Suprapubic skin (tissue), 4 donors: ENCODE results near the gene PCGF6. TPM values are rescaled to one million over a fixed set of nuclear protein-coding genes. Genes with fewer than 3 reads are reported as not detected.
"Not testable (repeated sequence)": the region's sequence is repeated elsewhere in the genome, so short reads cannot be mapped to it uniquely, and the experiment has no call there.

ENCODE experiments used
- DNase-seq, 2 donors: peaks; one replicate each; pipeline ENCODE4 v3.0.0-alpha.2; 2019; ENCODE audit warnings: low spot score in 2 of 2
- H3K27ac ChIP-seq: fragments of 200-600 bp; sonication (generic); one replicate; pipeline ENCODE4 v1.5.1; 2019
- H3K27me3 ChIP-seq: fragments of 200-600 bp; sonication (generic); one replicate; pipeline ENCODE4 v1.5.1; 2019
- H3K36me3 ChIP-seq: fragments of 200-600 bp; sonication (generic); one replicate; pipeline ENCODE4 v1.5.1; 2019
- H3K4me1 ChIP-seq: fragments of 200-600 bp; sonication (generic); one replicate; pipeline ENCODE4 v1.5.1; 2019
- H3K4me3 ChIP-seq: fragments of 200-600 bp; sonication (generic); one replicate; pipeline ENCODE4 v1.5.1; 2019; ENCODE audit warnings: mild to moderate bottlenecking
- H3K9me3 ChIP-seq: fragments of 200-600 bp; sonication (generic); one replicate; pipeline ENCODE4 v1.5.1; 2019
- EP300 ChIP-seq: sonication (generic); formaldehyde crosslinking; IDR thresholded peaks from one replicate; pipeline ENCODE4 v1.6.1; 2017; ENCODE audit warnings: antibody characterized with exemption
- POLR2A ChIP-seq, 2 donors: fragments of 450-650 bp; IDR thresholded peaks; one replicate each; pipeline ENCODE4 v1.6.1; 2017; ENCODE audit warnings: antibody characterized with exemption in 2 of 2, mild to moderate bottlenecking in 2 of 2, moderate library complexity in 2 of 2
- POLR2AphosphoS5 ChIP-seq, 3 donors: sonication (generic); formaldehyde crosslinking; IDR thresholded peaks; one replicate each; pipeline ENCODE4 v1.6.1; 2017; ENCODE audit warnings: antibody characterized with exemption in 3 of 3
- WGBS: methylation state at CpG from one replicate; pipeline ENCODE4 v1.1.5; 2018; 5-methylcytosine and 5-hydroxymethylcytosine counted together
- total RNA-seq, 4 donors: library from RNA; depleted of rRNA; stranded (reverse); fragments of >200 nt; gene quantifications; one replicate each; pipeline ENCODE4 v1.1.0, GENCODE V29; 2016
- TF ChIP-seq, protein P1 (sequence below), 2 donors: fragments of 200-600 bp in 1 of 2; fragments of 450-650 bp in 1 of 2; sonication (generic) in 1 of 2; IDR thresholded peaks; one replicate each; pipeline ENCODE4 v1.5.1; 2016 to 2019; ENCODE audit warnings: antibody characterized with exemption in 2 of 2, mild to moderate bottlenecking in 1 of 2, moderate library complexity in 1 of 2

Gene PCGF6
- total RNA-seq, 4 donors from 2014 or later, result 2.6 to 7.2 (median 4.9) TPM

DNA sequence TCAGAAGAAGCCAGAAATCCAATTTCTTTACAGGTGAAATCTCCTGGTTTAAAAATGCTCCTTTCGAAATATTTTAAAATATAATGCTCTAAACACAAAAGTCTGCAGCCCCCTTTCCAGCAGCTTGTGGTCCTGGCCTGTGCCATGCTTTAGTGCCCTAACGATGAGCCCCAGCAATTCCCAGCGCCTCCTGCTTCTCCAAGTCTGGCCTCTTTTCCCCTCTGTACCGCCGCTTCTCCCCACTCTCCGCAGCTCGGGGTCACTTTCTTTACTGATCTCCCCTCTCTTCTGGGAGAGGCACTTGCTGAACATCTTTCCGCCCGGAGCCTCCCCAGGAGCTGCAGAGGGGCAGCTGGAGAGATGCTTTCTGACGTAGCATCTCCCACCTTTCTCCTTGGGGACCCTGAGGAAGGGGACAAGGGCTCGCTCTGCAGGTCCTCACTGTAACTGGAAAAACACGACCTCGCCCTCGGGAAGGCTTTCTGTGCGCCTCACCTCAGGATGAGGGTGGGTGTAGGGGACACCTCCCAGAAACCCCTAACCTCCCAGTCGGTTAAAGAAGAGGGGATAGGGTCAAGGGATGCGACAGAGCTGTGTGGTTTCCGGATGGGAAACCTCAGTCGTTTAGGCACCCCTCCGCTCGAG lies 74.6 kb downstream of the PCGF6 start:
- Histone ChIP-seq H3K4me1 (peaks cover 18% of the 10 kb centered on the region), H3K36me3 (no peaks in the 10 kb centered on the region), H3K9me3 (no peaks in the 10 kb centered on the region), H3K4me3 (peak overlapping the region; percentile 35), H3K27ac (no peak overlapping the region), H3K27me3 (peaks cover 65% of the 10 kb centered on the region)
- 12% methylated on average over 21 of the region's 21 CpGs for WGBS
- DNase-seq, result no peak
- TF ChIP-seq, protein P1, sequence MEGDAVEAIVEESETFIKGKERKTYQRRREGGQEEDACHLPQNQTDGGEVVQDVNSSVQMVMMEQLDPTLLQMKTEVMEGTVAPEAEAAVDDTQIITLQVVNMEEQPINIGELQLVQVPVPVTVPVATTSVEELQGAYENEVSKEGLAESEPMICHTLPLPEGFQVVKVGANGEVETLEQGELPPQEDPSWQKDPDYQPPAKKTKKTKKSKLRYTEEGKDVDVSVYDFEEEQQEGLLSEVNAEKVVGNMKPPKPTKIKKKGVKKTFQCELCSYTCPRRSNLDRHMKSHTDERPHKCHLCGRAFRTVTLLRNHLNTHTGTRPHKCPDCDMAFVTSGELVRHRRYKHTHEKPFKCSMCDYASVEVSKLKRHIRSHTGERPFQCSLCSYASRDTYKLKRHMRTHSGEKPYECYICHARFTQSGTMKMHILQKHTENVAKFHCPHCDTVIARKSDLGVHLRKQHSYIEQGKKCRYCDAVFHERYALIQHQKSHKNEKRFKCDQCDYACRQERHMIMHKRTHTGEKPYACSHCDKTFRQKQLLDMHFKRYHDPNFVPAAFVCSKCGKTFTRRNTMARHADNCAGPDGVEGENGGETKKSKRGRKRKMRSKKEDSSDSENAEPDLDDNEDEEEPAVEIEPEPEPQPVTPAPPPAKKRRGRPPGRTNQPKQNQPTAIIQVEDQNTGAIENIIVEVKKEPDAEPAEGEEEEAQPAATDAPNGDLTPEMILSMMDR (IDR thresholded peaks at IDR 0.05), result no peak
- TF ChIP-seq POLR2AphosphoS5 (IDR thresholded peaks at IDR 0.05), result no peak
- no peak for TF ChIP-seq EP300

DNA sequence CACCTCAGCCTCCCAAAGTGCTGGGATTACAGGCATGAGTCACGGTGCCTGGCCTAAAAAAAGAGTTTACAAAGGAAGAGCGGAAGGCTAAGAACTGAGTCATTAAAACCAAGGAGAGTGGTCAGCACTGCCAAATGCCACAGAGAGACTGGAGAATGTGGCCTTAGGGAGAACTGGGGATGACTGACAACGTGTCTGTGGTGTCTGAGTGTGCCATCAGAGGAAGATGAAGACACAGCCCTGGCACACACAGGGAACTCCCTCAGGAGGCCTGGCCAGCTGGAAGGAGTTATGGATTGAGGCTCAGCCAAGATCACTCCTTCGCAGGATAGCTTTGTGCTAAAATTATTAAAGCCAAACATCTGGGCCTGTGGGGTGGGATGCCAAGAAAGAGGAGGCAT lies 77.9 kb downstream of the PCGF6 start:
- H3K27me3 ChIP-seq, result peaks cover 37% of the 10 kb centered on the region
- peak; percentile 68 to 79 for DNase-seq
- TF ChIP-seq POLR2A (IDR thresholded peaks at IDR 0.05) (no peak), POLR2AphosphoS5 (IDR thresholded peaks at IDR 0.05) (no peak), EP300 (no peak)
- TF ChIP-seq, protein P1 (IDR thresholded peaks at IDR 0.05), result no peak

DNA sequence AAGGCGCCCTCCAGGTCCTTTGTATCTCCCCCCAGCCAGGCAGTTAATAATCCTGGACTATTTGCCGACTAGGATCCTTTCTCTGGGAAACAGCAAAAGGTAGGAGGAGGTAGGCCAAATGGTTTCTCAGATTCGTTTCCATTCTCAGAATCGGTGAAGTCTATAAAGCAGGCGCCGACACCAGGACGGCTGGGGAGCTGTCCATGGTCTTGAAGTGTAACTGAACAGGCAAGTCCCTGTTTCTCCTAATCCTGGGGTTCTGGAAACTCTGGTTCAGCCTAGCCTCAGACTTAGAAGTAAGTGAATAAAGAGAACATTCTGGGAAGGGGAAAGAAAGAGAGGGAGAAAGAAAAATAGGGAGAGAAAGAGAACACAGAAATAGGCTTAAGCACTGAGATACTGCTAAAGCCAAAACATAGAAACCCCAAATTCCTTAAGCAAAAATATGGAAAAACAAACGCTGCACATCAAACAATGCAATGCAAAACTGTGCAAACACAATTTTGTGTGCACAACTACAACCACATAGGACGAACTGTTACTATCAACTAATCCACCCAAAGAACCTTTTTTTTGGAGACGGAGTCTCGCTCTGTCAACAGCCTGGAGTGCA lies 85.1 kb downstream of the PCGF6 start:
- no peak overlapping the region for H3K4me3 ChIP-seq
- 28% methylated on average over 11 of the region's 11 CpGs for WGBS
- no peak for DNase-seq
- H3K9me3 ChIP-seq, result no peaks in the 10 kb centered on the region
- no peaks in the 10 kb centered on the region for H3K36me3 ChIP-seq
- H3K27ac ChIP-seq, result no peak overlapping the region
- no peaks in the 10 kb centered on the region for H3K4me1 ChIP-seq
- H3K27me3 ChIP-seq, result peaks cover 49% of the 10 kb centered on the region
- TF ChIP-seq, protein P1 (IDR thresholded peaks at IDR 0.05), result no peak
- no peak for TF ChIP-seq EP300
- TF ChIP-seq POLR2AphosphoS5 (IDR thresholded peaks at IDR 0.05), result no peak
- TF ChIP-seq POLR2A (IDR thresholded peaks at IDR 0.05), result no peak

More for the DNA sequence above, 77.9 kb downstream of the PCGF6 start:
- peaks cover 17% of the 10 kb centered on the region for H3K4me1 ChIP-seq
- no peaks in the 10 kb centered on the region for H3K36me3 ChIP-seq
- 8% methylated on average over 4 of the region's 4 CpGs for WGBS
- no peak overlapping the region for H3K27ac ChIP-seq
- no peak overlapping the region for H3K4me3 ChIP-seq
- no peaks in the 10 kb centered on the region for H3K9me3 ChIP-seq

DNA sequence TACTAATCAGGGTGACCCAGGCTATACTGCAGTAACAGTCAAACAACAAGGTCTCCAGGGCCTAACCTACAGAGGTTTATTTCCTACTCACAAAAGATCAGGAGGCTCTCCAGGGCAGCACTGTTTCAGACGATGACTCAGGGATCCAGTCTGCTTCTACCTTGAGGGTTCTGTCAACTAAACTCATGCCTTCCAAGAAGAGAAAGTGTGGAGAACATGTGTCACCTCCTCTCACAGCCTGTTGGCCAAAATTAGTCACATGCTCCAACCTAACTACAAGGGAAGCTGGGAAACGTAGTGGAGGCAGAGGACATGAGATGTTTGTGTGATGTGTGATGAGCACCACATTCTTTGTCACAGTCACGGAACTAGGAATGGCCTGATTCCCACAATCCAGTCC lies 88.7 kb downstream of the PCGF6 start:
- Histone ChIP-seq H3K4me1 (no peaks in the 10 kb centered on the region), H3K27ac (no peak overlapping the region), H3K4me3 (no peak overlapping the region), H3K36me3 (no peaks in the 10 kb centered on the region), H3K27me3 (peaks cover 39% of the 10 kb centered on the region), H3K9me3 (no peaks in the 10 kb centered on the region)
- WGBS, result 73% methylated on average over 3 of the region's 3 CpGs
- TF ChIP-seq EP300, result no peak
- no peak for TF ChIP-seq POLR2A (IDR thresholded peaks at IDR 0.05)
- TF ChIP-seq, protein P1 (IDR thresholded peaks at IDR 0.05), result no peak
- no peak for TF ChIP-seq POLR2AphosphoS5 (IDR thresholded peaks at IDR 0.05)
- DNase-seq, result no peak

DNA sequence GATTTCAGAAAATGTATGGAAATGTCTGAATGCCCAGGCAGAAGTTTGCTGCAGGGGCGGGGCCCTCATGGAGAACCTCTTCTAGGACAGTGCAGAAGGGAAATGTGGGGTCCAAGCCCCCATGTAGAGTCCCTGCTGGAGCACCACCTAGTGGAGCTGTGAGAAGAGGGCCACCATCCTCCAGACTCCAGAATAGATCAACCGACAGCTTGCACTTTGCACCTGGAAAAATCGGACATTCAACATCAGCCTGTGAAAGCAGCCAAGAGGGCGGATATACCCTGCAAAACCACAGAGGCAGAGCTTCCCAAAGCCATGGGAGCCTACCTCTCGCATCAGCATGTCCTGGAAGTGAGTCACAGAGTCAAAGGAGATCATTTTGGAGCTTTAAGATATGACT lies 91.0 kb downstream of the PCGF6 start:
- no peaks in the 10 kb centered on the region for H3K9me3 ChIP-seq
- TF ChIP-seq, protein P1 (IDR thresholded peaks at IDR 0.05), result no peak
- TF ChIP-seq POLR2AphosphoS5 (IDR thresholded peaks at IDR 0.05), result no peak
- TF ChIP-seq EP300, result no peak
- no peak for TF ChIP-seq POLR2A (IDR thresholded peaks at IDR 0.05)
- no peak overlapping the region for H3K4me3 ChIP-seq
- peaks cover 21% of the 10 kb centered on the region for H3K27me3 ChIP-seq
- no peak overlapping the region for H3K27ac ChIP-seq
- H3K36me3 ChIP-seq, result no peaks in the 10 kb centered on the region
- 90% methylated on average over 2 of the region's 5 CpGs for WGBS
- no peaks in the 10 kb centered on the region for H3K4me1 ChIP-seq
- DNase-seq, result no peak

DNA sequence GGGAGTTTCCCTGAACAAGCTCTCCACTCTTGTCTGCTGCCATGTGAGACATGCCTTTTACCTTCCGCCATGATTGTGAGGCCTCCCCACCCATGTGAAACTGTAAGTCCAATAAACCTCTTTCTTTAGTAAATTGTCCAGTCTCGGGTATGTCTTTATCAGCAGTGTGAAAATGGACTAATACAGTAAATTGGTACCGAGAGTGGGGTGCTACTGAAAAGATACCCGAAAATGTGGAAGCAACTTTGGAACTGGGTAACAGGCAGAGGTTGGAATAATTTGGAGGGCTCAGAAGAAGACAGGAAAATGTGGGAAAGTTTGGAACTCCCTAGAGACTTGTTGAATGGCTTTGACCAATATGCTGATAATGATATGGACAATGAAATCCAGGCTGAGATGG lies 92.0 kb downstream of the PCGF6 start:
- H3K27me3 ChIP-seq, result peaks cover 17% of the 10 kb centered on the region
- not testable (repeated sequence) for H3K4me3 ChIP-seq, H3K27ac ChIP-seq, DNase-seq, H3K4me1 ChIP-seq, H3K36me3 ChIP-seq, H3K9me3 ChIP-seq
- 93% methylated on average over 4 of the region's 4 CpGs for WGBS
